H1 (cell line): ENCODE data around the gene PLPP4. TPM values are rescaled to one million over a fixed set of nuclear protein-coding genes. Genes with fewer than 3 reads are reported as not detected.

Experiments
- CTCF ChIA-PET: fragments of 300-600 bp; sonication (Branson Sonifier 250); formaldehyde crosslinking; loops from one replicate; lab custom pipeline; 2021; ENCODE audit not compliant: partially characterized antibody; lab: Charles Lee
- POLR2A ChIA-PET: fragments of 300-600 bp; sonication (Branson Sonifier 250); formaldehyde crosslinking; loops from one replicate; lab custom pipeline; 2021; ENCODE audit warnings: inconsistent platforms; ENCODE audit not compliant: partially characterized antibody; lab: Charles Lee
- DNase-seq, 2 experiments: peaks; one replicate each; pipeline versions ENCODE4 v3.0.0 to v3.0.0-alpha.2; 2010 to 2022; ENCODE audit warnings: low spot score in 2 of 2, low read depth in 1 of 2, mixed read lengths in 1 of 2
- FAIRE-seq: peaks from 2 replicates; lab custom pipeline; 2011; peaks lifted over from hg19 to GRCh38; lab: Jason Lieb, UNC
- H2AFZ ChIP-seq: 2 replicates; pipeline ENCODE4 v1.8.1; 2012; ENCODE audit warnings: low read length, inconsistent platforms
- H2AK5ac ChIP-seq: 2 replicates; pipeline ENCODE4 v1.6.1; 2013; ENCODE audit warnings: low read depth, low read length
- H2BK120ac ChIP-seq: replicated peaks from 2 replicates; pipeline ENCODE3; 2013; ENCODE audit warnings: low read depth, low read length, inconsistent platforms
- H2BK12ac ChIP-seq: 2 replicates; pipeline ENCODE4 v1.6.1; 2013; ENCODE audit warnings: low read depth, low read length
- H2BK15ac ChIP-seq: 2 replicates; pipeline ENCODE4 v1.6.1; 2013; ENCODE audit warnings: low read length
- H2BK20ac ChIP-seq: 2 replicates; pipeline ENCODE4 v1.6.1; 2013; ENCODE audit warnings: low read length
- H2BK5ac ChIP-seq: 2 replicates; pipeline ENCODE4 v1.6.1; 2013; ENCODE audit warnings: low read depth, low read length
- H3K14ac ChIP-seq: 2 replicates; pipeline ENCODE4 v1.6.1; 2013; ENCODE audit warnings: inconsistent platforms; ENCODE audit not compliant: insufficient read length
- H3K18ac ChIP-seq: 2 replicates; pipeline ENCODE4 v1.6.1; 2013; ENCODE audit warnings: low read length; ENCODE audit errors: extremely low read depth
- H3K23ac ChIP-seq: 2 replicates; pipeline ENCODE4 v1.6.1; 2013; ENCODE audit warnings: inconsistent platforms; ENCODE audit not compliant: insufficient read length
- H3K23me2 ChIP-seq: 2 replicates; pipeline ENCODE4 v1.6.1; 2013; ENCODE audit warnings: low read depth, low read length
- H3K27ac ChIP-seq: 2 replicates; pipeline ENCODE4 v1.6.1; 2011; ENCODE audit warnings: low read depth, low read length, inconsistent platforms
- H3K27me3 ChIP-seq, 4 experiments: replicated peaks in 1 of 4; 1 replicate in 1 of 4; 2 replicates in 3 of 4; pipeline versions ENCODE4 v1.6.1 to v1.8.1; 2011 to 2013; ENCODE audit warnings: low read length in 3 of 4, mild to moderate bottlenecking in 3 of 4, inconsistent platforms in 2 of 4, mixed read lengths in 2 of 4, moderate library complexity in 1 of 4; ENCODE audit not compliant: control insufficient read depth in 3 of 4, insufficient read depth in 3 of 4; ENCODE audit errors: extremely low read depth in 1 of 4
- H3K36me3 ChIP-seq, 4 experiments: 2 replicates each; pipeline versions ENCODE4 v1.6.1 to v1.8.1; 2011 to 2013; ENCODE audit warnings: mild to moderate bottlenecking in 4 of 4, low read length in 3 of 4, moderate library complexity in 2 of 4, control low read depth in 1 of 4, inconsistent platforms in 1 of 4; ENCODE audit not compliant: insufficient read depth in 4 of 4, control insufficient read depth in 2 of 4
- H3K4ac ChIP-seq: replicated peaks from 2 replicates; pipeline ENCODE3; 2013; ENCODE audit warnings: low read length, low read depth, mixed read lengths, inconsistent platforms; ENCODE audit not compliant: insufficient read length
- H3K4me1 ChIP-seq, 4 experiments: replicated peaks in 1 of 4; 1 replicate in 1 of 4; 2 replicates in 3 of 4; pipeline versions ENCODE4 v1.6.1 to v1.8.1; 2011 to 2013; ENCODE audit warnings: low read length in 3 of 4, inconsistent platforms in 2 of 4, mixed read lengths in 1 of 4; ENCODE audit not compliant: insufficient read depth in 4 of 4, control insufficient read depth in 3 of 4
- H3K4me2 ChIP-seq, 2 experiments: 2 replicates each; pipeline versions ENCODE4 v1.6.1 to v1.8.1; 2011 to 2013; ENCODE audit warnings: low read depth in 2 of 2, low read length in 2 of 2, control low read depth in 1 of 2, inconsistent platforms in 1 of 2, mild to moderate bottlenecking in 1 of 2; ENCODE audit not compliant: insufficient read depth in 1 of 2
- H3K4me3 ChIP-seq, 4 experiments: fragments of 200-600, 300-600 bp in 1 of 4; sonication (generic), shearing (Covaris generic), sonication (Bioruptor Twin) in 1 of 4; 2 replicates each; pipeline versions ENCODE4 v1.5.1 to v1.8.1; 2011 to 2016; ENCODE audit warnings: low read length in 4 of 4, low read depth in 3 of 4, control low read depth in 2 of 4, inconsistent platforms in 2 of 4, mild to moderate bottlenecking in 2 of 4, mixed read lengths in 1 of 4, moderate library complexity in 1 of 4; ENCODE audit not compliant: insufficient read depth in 2 of 4; ENCODE audit errors: extremely low read depth in 1 of 4
- H3K56ac ChIP-seq: replicated peaks from 2 replicates; pipeline ENCODE3; 2013; ENCODE audit warnings: low read depth, mild to moderate bottlenecking, mixed read lengths, low read length, inconsistent platforms; ENCODE audit not compliant: insufficient read length
- H3K79me1 ChIP-seq: 2 replicates; pipeline ENCODE4 v1.6.1; 2013; ENCODE audit warnings: low read depth, low read length, control low read depth
- H3K79me2 ChIP-seq, 2 experiments: 2 replicates each; pipeline versions ENCODE4 v1.6.1 to v1.8.1; 2012 to 2013; ENCODE audit warnings: low read length in 2 of 2, mild to moderate bottlenecking in 2 of 2, inconsistent platforms in 1 of 2; ENCODE audit not compliant: insufficient read depth in 2 of 2, control insufficient read depth in 1 of 2
- H3K9ac ChIP-seq, 4 experiments: replicated peaks in 1 of 4; 1 replicate in 1 of 4; 2 replicates in 3 of 4; pipeline versions ENCODE4 v1.6.1 to v1.8.1; 2011 to 2013; ENCODE audit warnings: low read depth in 3 of 4, low read length in 3 of 4, control low read depth in 2 of 4, mild to moderate bottlenecking in 2 of 4, moderate library complexity in 2 of 4, inconsistent platforms in 1 of 4; ENCODE audit errors: extremely low read depth in 1 of 4
- H3K9me3 ChIP-seq, 2 experiments: 2 replicates each; pipeline versions ENCODE4 v1.6.1 to v1.8.1; 2012 to 2013; ENCODE audit warnings: mild to moderate bottlenecking in 2 of 2, moderate library complexity in 2 of 2, control low read depth in 1 of 2, inconsistent platforms in 1 of 2, low read depth in 1 of 2, low read length in 1 of 2, mixed read lengths in 1 of 2; ENCODE audit not compliant: insufficient read depth in 2 of 2
- H4K20me1 ChIP-seq, 2 experiments: replicated peaks in 1 of 2; 2 replicates each; pipeline versions ENCODE3 to v1.8.1; 2011 to 2013; ENCODE audit warnings: inconsistent platforms in 2 of 2, low read length in 2 of 2, mild to moderate bottlenecking in 1 of 2; ENCODE audit not compliant: insufficient read depth in 2 of 2, control insufficient read depth in 1 of 2
- H4K5ac ChIP-seq: 2 replicates; pipeline ENCODE4 v1.6.1; 2013; ENCODE audit warnings: low read length, low read depth, mixed read lengths, inconsistent platforms; ENCODE audit not compliant: insufficient read length
- H4K8ac ChIP-seq: 2 replicates; pipeline ENCODE4 v1.8.0; 2013; ENCODE audit warnings: mild to moderate bottlenecking, moderate library complexity, low read length, inconsistent platforms; ENCODE audit not compliant: insufficient read depth; ENCODE audit errors: extremely low read depth
- H4K91ac ChIP-seq: replicated peaks from 2 replicates; pipeline ENCODE3; 2013; ENCODE audit warnings: low read length, mixed read lengths, inconsistent platforms; ENCODE audit not compliant: insufficient read length
- BACH1 ChIP-seq: IDR thresholded peaks from 2 replicates; pipeline ENCODE4 v1.6.1; 2012; ENCODE audit warnings: low read length, improper control_type of control experiment
- CHD1 ChIP-seq: IDR thresholded peaks from 2 replicates; pipeline ENCODE4 v1.6.1; 2012; ENCODE audit warnings: low read depth, low read length, improper control_type of control experiment
- GTF2F1 ChIP-seq: IDR thresholded peaks from 2 replicates; pipeline ENCODE4 v1.6.1; 2012; ENCODE audit warnings: low read depth, low read length, improper control_type of control experiment, borderline replicate concordance
- KDM4A ChIP-seq: IDR thresholded peaks from one replicate; pipeline ENCODE4 v1.7.1; 2012; ENCODE audit warnings: low read depth, mild to moderate bottlenecking, moderate library complexity, low read length, inconsistent platforms; ENCODE audit not compliant: severe bottlenecking
- MAX ChIP-seq: IDR thresholded peaks from 2 replicates; pipeline ENCODE4 v1.6.1; 2012; ENCODE audit warnings: inconsistent platforms
- RXRA ChIP-seq: IDR thresholded peaks from 2 replicates; pipeline ENCODE4 v1.6.1; 2011; ENCODE audit warnings: low read depth, mild to moderate bottlenecking, low read length, moderate library complexity; ENCODE audit not compliant: insufficient read depth
- SIRT6 ChIP-seq: IDR thresholded peaks from one replicate; pipeline ENCODE4 v1.7.1; 2012; ENCODE audit warnings: low read length, inconsistent platforms
- TBP ChIP-seq: IDR thresholded peaks from 2 replicates; pipeline ENCODE4 v1.6.1; 2011; ENCODE audit warnings: low read depth, low read length, improper control_type of control experiment
- WGBS, 2 experiments: shearing (Covaris generic) in 1 of 2; methylation state at CpG; one replicate each; pipeline versions ENCODE4 v1.1.6 to v1.1.7; 2013 to 2015; ENCODE audit warnings: low lambda C conversion rate in 2 of 2, mixed read lengths in 2 of 2, inconsistent platforms in 1 of 2, low coverage in 1 of 2, missing lambda C conversion rate in 1 of 2; ENCODE audit not compliant: insufficient replicate concordance in 2 of 2, insufficient coverage in 1 of 2, insufficient read length in 1 of 2; ENCODE audit errors: extremely low coverage in 1 of 2, missing lambda C conversion rate in 1 of 2; 5-methylcytosine and 5-hydroxymethylcytosine counted together
- polyA plus RNA-seq, 7 experiments: library from polyadenylated mRNA; depleted of rRNA in 3 of 7; stranded (reverse) in 5 of 7; unstranded in 2 of 7; fragments of >200 nt in 5 of 7; fragments of 200-250 nt in 2 of 7; gene quantifications; 1 replicate in 5 of 7; 2 replicates in 1 of 7; 4 replicates in 1 of 7; pipeline versions ENCODE4 v1.2.1 to v1.2.3, GENCODE V29; 2011 to 2013; ENCODE audit warnings: missing spikeins in 2 of 7, mixed read lengths in 2 of 7
- total RNA-seq: library from RNA; stranded (reverse); fragmentation: NEBNext Ultra II Directional; extraction: Animal tissue kit (Norgen Biotek cat#: 25700); gene quantifications from 2 replicates; pipeline ENCODE4 v1.2.1, GENCODE V29; 2021

Gene PLPP4
- total and polyA plus RNA-seq, 2 of the 8 experiments (the other 6 are each of a cell fraction or from before 2014, with no cell fraction given) = 0.30 TPM; not detected in 1

DNA sequence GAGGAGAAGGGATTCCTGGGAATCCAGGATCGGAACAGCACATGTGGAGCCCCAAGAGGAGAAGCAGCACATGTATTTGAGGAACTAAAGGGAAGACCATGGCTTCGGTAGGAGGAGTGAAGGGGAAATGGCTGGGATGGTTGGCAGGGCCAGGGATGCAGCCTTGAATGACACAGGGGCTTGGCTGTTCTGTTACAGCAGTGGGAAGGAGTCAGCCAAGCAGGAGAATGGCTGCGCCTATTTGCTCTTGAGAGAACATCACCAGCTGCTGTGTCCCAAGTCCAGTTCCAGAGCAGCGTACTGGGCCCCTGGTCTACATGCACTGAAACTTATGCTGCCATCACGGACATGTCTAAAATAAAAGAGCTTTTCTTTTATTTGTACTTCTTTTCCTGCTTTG, 130.0 kb downstream of the PLPP4 start:
- no peak overlapping the region for H4K8ac ChIP-seq
- no peak overlapping the region for H4K91ac ChIP-seq
- H2BK12ac ChIP-seq = no peak overlapping the region
- H3K4me1 ChIP-seq = no peaks in the 10 kb centered on the region
- TF ChIP-seq GTF2F1 (no peak), MAX (no peak), CHD1 (no peak), KDM4A (no peak), BACH1 (no peak), RXRA (no peak), SIRT6 (no peak), TBP (no peak)
- ChIA-PET POLR2A (interaction anchor here (1.3 kb wide), 1 partner anchor 13 kb away, joined by 3 read pairs; no protein-coding TSS in a partner anchor), CTCF (interaction anchor here (0.8 to 1.1 kb wide), 2 partner anchors 8 to 10 kb away, joined by 4 to 5 read pairs; no protein-coding TSS in a partner anchor)
- H3K4me3 ChIP-seq = no peak overlapping the region
- H3K4me2 ChIP-seq = no peak overlapping the region
- H3K18ac ChIP-seq = no peak overlapping the region
- H3K36me3 ChIP-seq = no peaks in the 10 kb centered on the region
- H2AK5ac ChIP-seq = no peak overlapping the region
- no peak overlapping the region for H3K4ac ChIP-seq
- no peak overlapping the region for H4K5ac ChIP-seq
- no peaks in the 10 kb centered on the region for H3K9me3 ChIP-seq
- H3K23me2 ChIP-seq = no peaks in the 10 kb centered on the region
- no peak overlapping the region for H3K9ac ChIP-seq
- no peak overlapping the region for H2AFZ ChIP-seq
- no peaks in the 10 kb centered on the region for H3K79me1 ChIP-seq
- no peak overlapping the region for H2BK5ac ChIP-seq
- WGBS, 2 experiments = 93% methylated on average over 5 of the region's 5 CpGs; no CpG with 5 or more reads in 1 of the 2 experiments
- DNase-seq (no peak), FAIRE-seq (no peak)
- no peak overlapping the region for H3K14ac ChIP-seq
- no peak overlapping the region for H3K23ac ChIP-seq
- H4K20me1 ChIP-seq = no peaks in the 10 kb centered on the region
- H2BK20ac ChIP-seq = no peak overlapping the region
- H2BK15ac ChIP-seq = no peak overlapping the region
- H3K56ac ChIP-seq = no peak overlapping the region
- H3K27ac ChIP-seq = no peak overlapping the region
- H3K79me2 ChIP-seq = no peaks in the 10 kb centered on the region
- no peak overlapping the region for H2BK120ac ChIP-seq
- H3K27me3 ChIP-seq = no peaks in the 10 kb centered on the region
